H1 (cell line): ENCODE measurements around the gene OLR1.

Experiments used
- CHD2 ChIP-seq: IDR thresholded peaks from 2 replicates; pipeline ENCODE4 v1.6.1; 2012; ENCODE audit warnings: low read length, improper control_type of control experiment
- MAFK ChIP-seq: IDR thresholded peaks from 2 replicates; pipeline ENCODE4 v1.6.1; 2012; ENCODE audit warnings: low read depth, mild to moderate bottlenecking, improper control_type of control experiment, low read length

DNA sequence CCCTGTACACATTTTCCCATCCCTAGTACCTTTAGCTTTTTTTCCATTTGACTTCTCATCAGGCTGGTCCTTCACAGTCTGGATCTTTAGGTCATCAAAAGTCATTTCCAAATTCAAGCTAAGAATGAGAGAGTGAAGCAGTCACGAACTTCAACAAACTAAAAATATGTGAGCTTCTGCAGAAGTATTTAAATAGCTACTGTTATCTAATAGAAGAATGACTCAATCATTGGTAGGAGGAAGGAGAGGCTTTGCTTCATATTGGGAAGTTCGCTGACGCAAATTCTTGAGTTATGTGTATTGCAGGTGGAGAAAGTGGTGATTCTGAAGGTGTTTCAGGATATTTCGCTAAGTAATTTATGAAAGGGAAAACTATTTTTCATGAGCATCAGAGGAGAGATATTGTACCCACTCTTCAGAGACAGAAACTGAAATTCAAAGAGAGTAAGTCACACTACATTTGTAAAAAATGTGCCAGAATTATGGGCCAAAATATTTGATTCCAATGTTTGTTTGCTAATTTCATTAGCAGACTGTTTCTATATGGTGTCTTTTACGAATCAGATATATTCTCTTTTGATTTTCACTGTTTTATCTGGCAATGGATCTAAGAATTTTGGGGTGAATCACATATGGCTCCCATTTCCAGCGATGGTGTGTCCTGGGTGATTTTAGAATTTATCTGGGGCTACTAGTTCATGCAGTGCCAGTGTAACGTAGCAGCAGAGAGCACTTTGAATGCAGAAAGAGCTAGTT lies at the start of gene OLR1:
- TF ChIP-seq CHD2, result no peak
- no peak for TF ChIP-seq MAFK
